IPS DF 6.9 (cell line): Measurements from ENCODE around the gene ARFGEF2.
"Not testable (repeated sequence)": the region's sequence is repeated elsewhere in the genome, so short reads cannot be mapped to it uniquely, and the experiment has no call there.

Experiments
- DNase-seq: peaks from one replicate; pipeline ENCODE4 v3.0.0-alpha.2; 2013; ENCODE audit warnings: low read depth, low spot score
- H3K27ac ChIP-seq: one replicate; pipeline ENCODE4 v1.5.1; 2013; ENCODE audit warnings: low read length, control low read depth
- H3K27me3 ChIP-seq: 2 replicates; pipeline ENCODE4 v1.6.1; 2013; ENCODE audit warnings: mild to moderate bottlenecking, low read length; ENCODE audit not compliant: control insufficient read depth, insufficient read depth
- H3K36me3 ChIP-seq: 2 replicates; pipeline ENCODE4 v1.6.1; 2013; ENCODE audit warnings: low read length; ENCODE audit not compliant: control insufficient read depth, insufficient read depth
- H3K4me1 ChIP-seq: 2 replicates; pipeline ENCODE4 v1.6.1; 2013; ENCODE audit warnings: low read length; ENCODE audit not compliant: control insufficient read depth, insufficient read depth
- H3K4me3 ChIP-seq: 2 replicates; pipeline ENCODE4 v1.5.1; 2013; ENCODE audit warnings: mild to moderate bottlenecking, low read length
- H3K9me3 ChIP-seq: 2 replicates; pipeline ENCODE4 v1.6.1; 2013; ENCODE audit warnings: low read length, inconsistent platforms; ENCODE audit not compliant: control insufficient read depth, insufficient read depth
- WGBS: extraction: QIAGEN DNeasy Blood & Tissue Kit; methylation state at CpG from one replicate; pipeline ENCODE4 v1.1.7; 2013; ENCODE audit warnings: mixed read lengths, missing lambda C conversion rate; ENCODE audit not compliant: insufficient read length, insufficient coverage; 5-methylcytosine and 5-hydroxymethylcytosine counted together

ARFGEF2 gene

GRCh38 chr20:48886811-48887210 is 34.7 kb upstream of the ARFGEF2 start:
- Histone ChIP-seq H3K4me3 (no peak overlapping the region), H3K4me1 (no peaks in the 10 kb centered on the region), H3K27me3 (no peaks in the 10 kb centered on the region), H3K9me3 (no peaks in the 10 kb centered on the region), H3K36me3 (no peaks in the 10 kb centered on the region), H3K27ac (no peak overlapping the region)
- no CpG with 5 or more reads among the region's 2 CpGs for WGBS
- DNase-seq = no peak

GRCh38 chr20:48888517-48888916 is 33.0 kb upstream of the ARFGEF2 start:
- DNase-seq, H3K4me3 ChIP-seq, H3K36me3 ChIP-seq: not testable (repeated sequence)

DNA sequence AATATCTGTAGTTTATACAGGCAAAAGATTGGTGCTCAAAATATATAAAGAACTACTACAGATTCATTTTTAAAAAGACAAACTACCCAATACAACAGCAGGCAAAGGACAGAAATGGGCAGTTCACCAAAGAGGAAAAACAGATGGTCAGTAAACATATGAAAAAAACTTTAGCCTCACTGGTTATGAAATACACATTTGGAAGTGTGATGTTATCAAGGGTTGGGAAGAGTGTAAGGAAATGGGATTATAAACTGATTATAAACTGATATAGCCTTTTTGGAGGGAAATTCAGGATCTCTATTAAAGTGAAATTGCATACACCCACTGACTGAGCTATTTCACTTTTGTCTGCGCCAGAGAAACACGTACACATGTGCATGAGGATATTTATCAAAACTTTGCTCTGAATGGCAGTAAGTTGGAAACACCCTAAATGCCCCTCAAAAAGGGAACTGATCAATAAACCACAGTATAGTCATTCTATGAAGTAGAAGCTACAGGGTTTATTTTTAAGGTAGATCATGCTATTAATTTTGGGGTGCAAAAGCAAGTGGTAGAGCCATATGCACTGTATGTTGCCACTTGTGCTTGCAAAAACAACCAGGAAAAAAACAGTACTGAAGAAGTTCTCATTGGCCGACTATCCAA is 32.2 kb upstream of the ARFGEF2 start:
- H3K27ac ChIP-seq = no peak overlapping the region
- no peak for DNase-seq
- no peaks in the 10 kb centered on the region for H3K4me1 ChIP-seq
- WGBS = no CpG with 5 or more reads among the region's 3 CpGs
- H3K36me3 ChIP-seq = no peaks in the 10 kb centered on the region
- H3K4me3 ChIP-seq = no peak overlapping the region
- no peaks in the 10 kb centered on the region for H3K9me3 ChIP-seq
- H3K27me3 ChIP-seq = no peaks in the 10 kb centered on the region

More at GRCh38 chr20:48888517-48888916, 33.0 kb upstream of the ARFGEF2 start:
- H3K4me1 ChIP-seq, H3K27me3 ChIP-seq, H3K9me3 ChIP-seq, H3K27ac ChIP-seq: not testable (repeated sequence)
- no CpG with 5 or more reads among the region's 6 CpGs for WGBS

DNA sequence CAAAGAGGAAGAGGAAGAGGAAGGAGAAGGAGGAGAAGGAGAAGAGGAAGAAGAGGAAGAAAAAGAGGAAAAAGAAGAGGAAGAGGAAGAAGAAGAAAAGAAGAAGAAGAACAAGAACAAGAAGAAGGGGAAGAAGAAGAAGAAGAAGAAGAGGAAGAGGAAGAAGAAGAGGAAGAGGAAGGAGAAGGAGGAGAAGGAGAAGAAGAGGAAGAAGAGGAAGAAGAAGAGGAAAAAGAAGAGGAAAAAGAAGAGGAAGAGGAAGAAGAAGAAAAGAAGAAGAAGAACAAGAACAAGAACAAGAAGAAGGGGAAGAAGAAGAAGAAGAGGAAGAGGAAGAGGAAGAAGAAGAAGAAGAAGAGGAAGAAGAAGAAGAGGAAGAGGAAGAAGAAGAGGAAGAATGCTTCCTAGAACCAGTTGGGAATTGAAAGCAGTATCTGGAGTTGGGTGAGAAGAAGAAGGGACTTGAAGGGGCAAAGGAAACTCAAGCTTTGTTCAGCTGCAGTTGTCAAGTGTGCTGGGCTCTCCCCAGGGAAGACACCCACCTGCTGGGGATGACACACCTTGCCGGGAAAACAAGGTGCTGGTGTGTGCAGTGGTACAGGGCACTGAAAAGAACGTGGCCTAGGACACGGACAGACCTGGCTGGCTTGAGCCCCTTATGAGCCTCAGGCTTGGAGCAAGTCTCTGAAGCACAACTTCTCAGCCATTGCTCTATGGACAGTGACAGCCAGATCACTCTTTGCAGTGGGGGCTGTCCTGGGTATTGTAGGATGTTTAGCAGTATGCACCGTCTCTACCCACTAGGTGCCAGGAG is 30.1 kb upstream of the ARFGEF2 start:
- no peaks in the 10 kb centered on the region for H3K4me1 ChIP-seq
- no peaks in the 10 kb centered on the region for H3K36me3 ChIP-seq
- H3K9me3 ChIP-seq = no peaks in the 10 kb centered on the region
- no peak for DNase-seq
- WGBS = no CpG with 5 or more reads among the region's 4 CpGs
- H3K4me3 ChIP-seq = no peak overlapping the region
- H3K27me3 ChIP-seq = no peaks in the 10 kb centered on the region
- H3K27ac ChIP-seq = no peak overlapping the region

- Histone ChIP-seq H3K9me3 (no peaks in the 10 kb centered on the region), H3K36me3 (no peaks in the 10 kb centered on the region), H3K27me3 (no peaks in the 10 kb centered on the region), H3K4me3 (no peak overlapping the region), H3K4me1 (no peaks in the 10 kb centered on the region), H3K27ac (no peak overlapping the region)
- no peak for DNase-seq
- WGBS = no CpG with 5 or more reads among the region's 3 CpGs
Measured at GRCh38 chr20:48892049-48892470, 29.5 kb upstream of the ARFGEF2 start.

GRCh38 chr20:48892891-48893290 is 28.6 kb upstream of the ARFGEF2 start:
- DNase-seq = no peak
- no peak overlapping the region for H3K27ac ChIP-seq
- no peaks in the 10 kb centered on the region for H3K27me3 ChIP-seq
- no peak overlapping the region for H3K4me3 ChIP-seq
- no peaks in the 10 kb centered on the region for H3K9me3 ChIP-seq
- no peaks in the 10 kb centered on the region for H3K4me1 ChIP-seq
- no peaks in the 10 kb centered on the region for H3K36me3 ChIP-seq
- WGBS = no CpG with 5 or more reads among the region's 2 CpGs

DNA sequence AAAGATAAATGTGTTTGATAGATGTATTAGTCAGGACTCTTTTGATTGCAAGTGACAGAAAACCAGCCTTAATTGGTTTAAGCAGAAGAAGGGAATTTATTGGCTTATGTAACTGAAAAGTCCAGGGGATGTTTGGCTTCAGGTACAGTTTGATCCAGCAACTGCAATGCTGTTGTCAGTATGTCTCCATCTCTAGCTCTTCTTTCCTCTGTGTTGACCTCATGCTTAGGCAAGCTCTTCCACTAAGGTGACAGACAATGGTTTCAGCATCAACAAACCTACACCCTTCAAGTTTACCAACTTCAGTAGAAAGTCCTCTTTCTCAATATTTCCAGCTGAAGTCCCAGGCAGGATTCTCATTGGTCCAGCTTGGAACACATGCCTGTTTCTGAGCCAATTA is 28.1 kb upstream of the ARFGEF2 start:
- Histone ChIP-seq H3K9me3 (no peaks in the 10 kb centered on the region), H3K27me3 (no peaks in the 10 kb centered on the region), H3K4me3 (no peak overlapping the region), H3K36me3 (no peaks in the 10 kb centered on the region), H3K4me1 (no peaks in the 10 kb centered on the region), H3K27ac (no peak overlapping the region)
- no peak for DNase-seq

DNA sequence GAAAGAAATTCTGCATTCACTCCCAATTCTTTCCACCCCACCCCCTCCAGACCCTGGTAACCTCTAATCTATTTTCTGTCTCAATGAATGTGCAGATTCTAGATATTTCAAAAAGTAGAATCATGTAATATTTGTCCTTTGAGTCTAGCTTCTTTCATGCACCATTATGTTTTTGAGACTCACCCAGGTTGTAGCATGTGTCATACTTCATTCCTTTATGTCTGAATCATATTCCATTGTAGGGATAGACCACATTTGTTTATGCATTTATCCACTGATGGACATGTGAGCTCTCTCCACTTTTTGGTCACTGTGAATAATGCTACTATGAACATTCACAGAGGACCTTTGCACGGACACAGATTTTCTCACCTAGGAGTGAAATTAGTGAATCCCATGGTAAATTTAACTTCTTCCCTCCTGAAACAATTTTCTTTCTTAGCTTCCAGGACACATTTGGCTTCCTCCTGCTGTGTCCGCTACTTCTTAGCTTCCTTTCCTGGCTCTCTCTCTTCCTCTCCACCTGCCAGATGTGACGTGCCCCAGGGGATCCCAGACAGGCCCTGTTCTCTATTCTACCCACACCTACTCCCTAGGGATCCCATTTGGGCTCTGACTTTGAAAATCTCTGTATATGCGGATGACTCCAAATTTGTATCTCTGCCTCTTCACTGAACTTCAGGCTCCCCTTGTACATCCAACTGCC is 24.1 kb upstream of the ARFGEF2 start:
- no peak overlapping the region for H3K4me3 ChIP-seq
- no peak for DNase-seq
- H3K27me3 ChIP-seq = no peaks in the 10 kb centered on the region
- H3K4me1 ChIP-seq = no peaks in the 10 kb centered on the region
- H3K9me3 ChIP-seq = no peaks in the 10 kb centered on the region
- no peak overlapping the region for H3K27ac ChIP-seq
- no CpG with 5 or more reads among the region's 4 CpGs for WGBS
- H3K36me3 ChIP-seq = no peaks in the 10 kb centered on the region

DNA sequence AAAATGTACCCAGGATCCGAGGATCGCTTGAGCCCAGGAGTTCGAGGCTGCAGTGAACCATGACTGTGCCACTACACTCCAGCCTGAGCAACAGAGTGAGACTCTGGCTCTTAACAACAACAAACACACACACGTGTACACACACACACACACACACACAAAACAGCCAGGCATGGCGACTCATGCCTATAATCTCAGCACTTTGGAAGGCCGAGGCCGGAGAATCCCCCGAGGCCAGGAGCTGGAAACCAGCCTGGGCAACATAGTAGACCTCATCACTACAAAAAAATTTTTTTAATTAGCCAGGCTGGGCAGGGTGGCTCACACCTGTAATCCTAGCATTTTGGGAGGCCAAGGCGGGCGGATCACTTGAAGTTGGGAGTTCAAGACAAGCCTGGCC is 23.3 kb upstream of the ARFGEF2 start:
- DNase-seq = no peak
- Histone ChIP-seq H3K4me3 (no peak overlapping the region), H3K4me1 (no peaks in the 10 kb centered on the region), H3K9me3 (no peaks in the 10 kb centered on the region), H3K36me3 (no peaks in the 10 kb centered on the region), H3K27ac (no peak overlapping the region), H3K27me3 (no peaks in the 10 kb centered on the region)
- no CpG with 5 or more reads among the region's 10 CpGs for WGBS

DNA sequence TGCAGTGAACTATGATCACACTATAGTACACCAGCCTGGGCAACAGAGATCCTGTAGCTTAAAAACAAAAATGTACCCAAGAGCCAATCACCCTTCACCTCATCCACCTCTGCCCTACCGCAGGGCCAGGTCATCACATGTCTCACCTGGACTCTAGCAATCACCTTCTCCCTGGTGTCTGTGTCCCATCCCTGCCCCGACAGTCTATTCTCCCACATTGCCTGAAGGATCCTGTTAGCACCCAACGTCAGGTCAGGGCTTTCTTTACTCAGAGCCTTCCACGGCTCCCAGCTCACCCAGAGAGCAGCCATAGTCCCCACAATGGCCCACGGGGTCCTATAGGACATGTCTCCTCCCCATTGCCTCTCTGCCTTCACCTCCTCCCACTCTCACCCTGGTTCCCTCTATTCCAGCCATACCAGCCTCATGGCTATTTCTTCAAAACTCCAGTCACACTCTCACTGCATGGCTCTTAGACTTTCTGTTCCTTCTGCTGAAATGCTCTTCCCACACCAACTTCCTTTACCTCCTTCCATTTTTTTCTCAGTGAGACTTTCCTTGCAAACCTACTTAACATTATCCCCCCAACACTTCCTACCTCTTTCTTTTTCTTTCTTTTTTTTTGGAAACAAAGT is 22.5 kb upstream of the ARFGEF2 start:
- Histone ChIP-seq H3K9me3 (no peaks in the 10 kb centered on the region), H3K4me3 (no peak overlapping the region), H3K4me1 (no peaks in the 10 kb centered on the region), H3K27ac (no peak overlapping the region), H3K36me3 (no peaks in the 10 kb centered on the region), H3K27me3 (no peaks in the 10 kb centered on the region)
- no peak for DNase-seq
- no CpG with 5 or more reads among the region's 5 CpGs for WGBS
